NB4 (cell line): ENCODE results near the gene LRRC4C.

ENCODE experiments used
- DNase-seq: peaks from one replicate; pipeline ENCODE4 v3.0.0; 2010; ENCODE audit warnings: low read depth
- H3K4me3 ChIP-seq: one replicate; pipeline ENCODE4 v1.5.1; 2011; ENCODE audit warnings: mild to moderate bottlenecking, low read depth, low read length, moderate library complexity
- CTCF ChIP-seq: IDR thresholded peaks from one replicate; pipeline ENCODE4 v1.5.1; 2012; ENCODE audit warnings: low read depth, low read length
- MAX ChIP-seq: IDR thresholded peaks from 2 replicates; pipeline ENCODE4 v1.6.1; 2011; ENCODE audit warnings: low read depth, low read length
- MYC ChIP-seq: IDR thresholded peaks from 2 replicates; pipeline ENCODE4 v1.6.1; 2011; ENCODE audit warnings: low read depth, low read length
- POLR2A ChIP-seq: IDR thresholded peaks from 2 replicates; pipeline ENCODE4 v1.6.1; 2011; ENCODE audit warnings: mild to moderate bottlenecking; ENCODE audit not compliant: insufficient read length; ENCODE audit errors: extremely low read depth

The LRRC4C gene

GRCh38 chr11:41351825-41352224, 107.6 kb downstream of the LRRC4C start:
- H3K4me3 ChIP-seq = no peak overlapping the region
- no peak for TF ChIP-seq MAX
- TF ChIP-seq POLR2A = no peak
- TF ChIP-seq MYC = no peak
- TF ChIP-seq CTCF = no peak
- no peak for DNase-seq

- no peak for TF ChIP-seq POLR2A
- no peak for TF ChIP-seq MAX
- TF ChIP-seq MYC = no peak
- no peak for TF ChIP-seq CTCF
- no peak overlapping the region for H3K4me3 ChIP-seq
- no peak for DNase-seq
These were observed 113.4 kb downstream of the LRRC4C start for GRCh38 chr11:41346042-41346441.

DNA sequence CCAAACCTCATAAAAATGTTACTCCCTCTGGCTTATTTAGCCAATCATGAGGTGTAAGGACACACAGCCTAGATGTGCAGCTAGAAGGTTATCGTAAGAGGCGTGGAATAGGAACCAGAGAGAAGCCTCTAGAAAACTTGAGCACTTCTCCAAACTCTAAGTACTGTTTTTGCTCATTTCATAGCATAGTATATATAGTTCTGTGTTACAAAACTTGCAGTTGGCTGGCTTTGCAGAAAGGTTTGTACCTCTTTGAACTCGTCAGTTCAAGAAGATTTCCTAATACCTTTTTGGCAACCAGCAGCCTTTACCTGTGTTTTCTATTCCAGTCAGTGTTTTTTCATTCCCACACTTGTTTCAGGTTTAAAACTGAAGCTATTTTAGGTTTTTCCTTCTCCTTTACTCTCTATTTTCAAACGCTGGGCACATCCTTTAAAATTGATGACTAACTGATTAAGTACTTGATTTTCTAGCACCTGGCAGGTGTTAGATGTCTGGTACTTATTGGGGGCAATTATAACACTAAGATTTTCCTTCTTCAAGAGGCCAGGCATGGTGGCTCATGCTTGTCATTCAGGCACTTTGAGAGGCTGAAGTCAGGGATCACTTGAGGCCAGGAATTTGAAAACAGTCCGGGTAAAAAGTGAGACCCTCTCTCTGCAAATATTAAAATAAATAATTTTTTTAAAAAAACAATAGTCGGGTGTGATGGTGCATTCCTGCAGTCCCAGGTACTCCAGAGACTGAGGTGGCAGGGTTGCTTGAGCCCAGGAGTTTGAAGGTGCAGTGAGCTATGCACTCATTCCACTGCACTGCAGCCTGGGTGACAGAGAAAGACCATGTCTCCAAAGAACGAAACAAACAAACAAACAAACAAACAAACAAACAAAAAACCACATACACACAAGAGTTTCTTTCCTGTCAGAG, 125.2 kb downstream of the LRRC4C start:
- DNase-seq = no peak
- no peak overlapping the region for H3K4me3 ChIP-seq
- TF ChIP-seq POLR2A (no peak), MAX (no peak)

DNA sequence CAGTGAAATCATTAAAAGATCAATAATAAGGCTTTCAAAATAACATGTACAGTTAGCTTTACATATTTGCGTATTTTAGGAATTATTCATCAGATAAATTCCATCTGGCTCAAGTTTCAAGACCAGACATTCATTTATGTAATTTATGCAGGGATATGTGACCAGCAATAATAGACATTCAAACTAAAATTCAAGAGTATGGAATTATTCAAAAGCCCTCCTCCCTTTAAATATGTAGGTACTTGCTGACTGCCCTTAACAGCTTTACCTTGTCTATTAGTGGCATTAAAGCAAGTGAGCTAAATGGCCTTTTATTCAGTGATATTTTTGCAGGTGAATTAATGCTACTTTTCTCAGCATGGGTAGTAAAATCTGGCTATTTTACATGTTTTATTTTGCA, 126.1 kb downstream of the LRRC4C start:
- no peak for DNase-seq
- TF ChIP-seq CTCF (no peak), MYC (no peak), MAX (no peak), POLR2A (no peak)
- no peak overlapping the region for H3K4me3 ChIP-seq

DNA sequence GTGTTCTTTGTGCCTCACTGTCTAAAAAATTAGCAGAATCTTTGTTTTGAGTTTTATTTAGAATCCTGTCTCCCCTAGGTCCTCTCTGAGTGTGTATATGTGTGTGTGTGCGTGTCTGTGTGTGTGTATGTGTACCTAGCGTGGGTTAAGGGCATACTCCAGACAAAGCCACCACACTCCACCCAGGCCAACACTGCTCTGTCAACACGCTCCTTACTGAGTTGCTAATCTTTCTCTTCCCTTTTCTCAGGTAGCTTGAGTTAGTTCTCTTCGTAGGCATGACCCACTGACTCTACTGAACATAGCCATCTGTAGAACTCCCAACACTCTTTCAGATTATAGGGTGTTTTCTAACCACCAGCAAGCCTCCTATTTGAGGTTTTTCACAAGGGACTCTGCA, 131.1 kb downstream of the LRRC4C start:
- TF ChIP-seq POLR2A (no peak), MYC (no peak), CTCF (no peak), MAX (no peak)
- no peak for DNase-seq
- H3K4me3 ChIP-seq = no peak overlapping the region

- no peak overlapping the region for H3K4me3 ChIP-seq
- no peak for DNase-seq
- TF ChIP-seq POLR2A (no peak), CTCF (no peak), MAX (no peak), MYC (no peak)
These were observed 136.0 kb downstream of the LRRC4C start for GRCh38 chr11:41323446-41323845.
